A549 (cell line): Measurements from ENCODE around the gene BFSP2. TPM values are rescaled to one million over a fixed set of nuclear protein-coding genes. Genes with fewer than 3 reads are reported as not detected.

Source experiments
- ATAC-seq, 2 experiments: fragments of 200-7000 bp in 1 of 2; fragments of >200 bp in 1 of 2; cut with Nextera tagmentation in 1 of 2; cut with Tn5 transposase in 1 of 2; 3 replicates each; pipeline versions ENCODE4 v1.8.0 to v1.9.1; 2018 to 2020; ENCODE audit warnings: mild to moderate bottlenecking in 1 of 2, moderate library complexity in 1 of 2
- CTCF ChIA-PET: fragments of 300-600 bp; sonication (Branson Sonifier 250); formaldehyde crosslinking; extraction: SDS; loops from one replicate; lab custom pipeline; 2021; ENCODE audit warnings: antibody characterized with exemption, inconsistent platforms; lab: Yijun Ruan, JAX
- POLR2A ChIA-PET: fragments of 350-600 bp; formaldehyde crosslinking; extraction: SDS; loops from one replicate; lab custom pipeline; 2021; ENCODE audit warnings: antibody characterized with exemption, inconsistent platforms; lab: Yijun Ruan, JAX
- DNase-seq, 2 experiments: peaks; one replicate each; pipeline versions ENCODE4 v3.0.0 to v3.0.0-alpha.2; 2011 to 2016; ENCODE audit warnings: low read depth in 1 of 2, low spot score in 1 of 2
- FAIRE-seq: peaks from 2 replicates; lab custom pipeline; 2011; peaks lifted over from hg19 to GRCh38; lab: Jason Lieb, UNC
- H3K27ac ChIP-seq, 2 experiments: fragments of >200 bp; sonication (Bioruptor Twin); formaldehyde crosslinking; 3 replicates each; pipeline ENCODE4 v1.5.1; 2016 to 2017
- H3K4me1 ChIP-seq: fragments of >200 bp; sonication (Bioruptor Twin); formaldehyde crosslinking; 3 replicates; pipeline ENCODE4 v1.6.1; 2016
- H3K4me2 ChIP-seq: fragments of >200 bp; sonication (Bioruptor Twin); formaldehyde crosslinking; 3 replicates; pipeline ENCODE4 v1.6.1; 2016
- H3K4me3 ChIP-seq: fragments of >200 bp; sonication (Bioruptor Twin); formaldehyde crosslinking; 3 replicates; pipeline ENCODE4 v1.5.1; 2016
- H3K9me3 ChIP-seq: fragments of >200 bp; sonication (Bioruptor Twin); formaldehyde crosslinking; 3 replicates; pipeline ENCODE4 v1.6.1; 2016
- CBX2 ChIP-seq: fragments of 200-600 bp; sonication (generic); IDR thresholded peaks from 2 replicates; pipeline ENCODE4 v1.6.1; 2016; ENCODE audit warnings: low read depth, mild to moderate bottlenecking, borderline replicate concordance
- FOSB ChIP-seq: fragments of 250-450 bp; sonication (Bioruptor Pico); IDR thresholded peaks from 2 replicates; pipeline ENCODE4 v1.5.0; 2020; ENCODE audit warnings: mild to moderate bottlenecking, moderate library complexity
- FOXS1 ChIP-seq: fragments of 250-450 bp; sonication (Bioruptor Pico); IDR thresholded peaks from 2 replicates; pipeline ENCODE4 v1.5.0; 2020; ENCODE audit warnings: mild to moderate bottlenecking, moderate library complexity
- HDAC2 ChIP-seq: fragments of 200-600 bp; sonication (generic); IDR thresholded peaks from 2 replicates; pipeline ENCODE4 v1.6.1; 2016
- JUNB ChIP-seq: fragments of >200 bp; sonication (Bioruptor Twin); formaldehyde crosslinking; IDR thresholded peaks from 2 replicates; pipeline ENCODE4 v1.6.1; 2016
- KDM5A ChIP-seq: fragments of 200-600 bp; sonication (generic); IDR thresholded peaks from 2 replicates; pipeline ENCODE4 v1.6.1; 2016; ENCODE audit warnings: antibody characterized with exemption, mild to moderate bottlenecking
- MAFK ChIP-seq: fragments of 450-650 bp; IDR thresholded peaks from 2 replicates; pipeline ENCODE4 v1.6.1; 2014; ENCODE audit not compliant: partially characterized antibody
- MAZ ChIP-seq: fragments of 150-350 bp; IDR thresholded peaks from 2 replicates; pipeline ENCODE4 v1.6.1; 2014; ENCODE audit warnings: antibody characterized with exemption, low read depth, low read length, borderline replicate concordance
- PBX3 ChIP-seq: IDR thresholded peaks from 2 replicates; pipeline ENCODE4 v1.6.1; 2012
- PHF8 ChIP-seq: fragments of 200-600 bp; sonication (generic); IDR thresholded peaks from 2 replicates; pipeline ENCODE4 v1.6.1; 2016; ENCODE audit warnings: low read depth, mild to moderate bottlenecking, antibody characterized with exemption, moderate library complexity, borderline replicate concordance
- POLR2A ChIP-seq: IDR thresholded peaks from 2 replicates; pipeline ENCODE4 v1.6.1; 2012; ENCODE audit warnings: mild to moderate bottlenecking, low read length
- RAD21 ChIP-seq, 2 experiments: fragments of >200 bp in 1 of 2; sonication (Bioruptor Twin) in 1 of 2; formaldehyde crosslinking in 1 of 2; IDR thresholded peaks in 1 of 2; conservative IDR thresholded peaks in 1 of 2; 2 replicates in 1 of 2; 3 replicates in 1 of 2; pipeline ENCODE4 v1.6.1; 2012 to 2018; ENCODE audit warnings: inconsistent platforms in 1 of 2
- RARB ChIP-seq: fragments of 250-450 bp; sonication (Bioruptor Pico); IDR thresholded peaks from 2 replicates; pipeline ENCODE4 v1.8.0; 2021; ENCODE audit warnings: mild to moderate bottlenecking, moderate library complexity
- REST ChIP-seq: fragments of 200-600 bp; sonication (generic); IDR thresholded peaks from 2 replicates; pipeline ENCODE4 v1.6.1; 2016; ENCODE audit warnings: antibody characterized with exemption, mild to moderate bottlenecking, moderate library complexity
- TFCP2L1 ChIP-seq: fragments of 250-450 bp; sonication (Bioruptor Pico); IDR thresholded peaks from 2 replicates; pipeline ENCODE4 v1.5.0; 2021; ENCODE audit warnings: mild to moderate bottlenecking
- ZNF302 ChIP-seq: fragments of 250-450 bp; sonication (Bioruptor Pico); IDR thresholded peaks from 2 replicates; pipeline ENCODE4 v1.9.0; 2021; ENCODE audit warnings: inconsistent platforms, mild to moderate bottlenecking, moderate library complexity
- ZSCAN20 ChIP-seq: fragments of 250-450 bp; sonication (Bioruptor Pico); IDR thresholded peaks from 2 replicates; pipeline ENCODE4 v1.8.0; 2022; ENCODE audit warnings: mild to moderate bottlenecking, moderate library complexity
- WGBS: methylation state at CpG from one replicate; pipeline ENCODE4 v1.1.6; 2017; ENCODE audit errors: missing lambda C conversion rate; 5-methylcytosine and 5-hydroxymethylcytosine counted together
- polyA plus RNA-seq, 4 experiments: library from polyadenylated mRNA; depleted of rRNA in 3 of 4; stranded (reverse); fragments of >200 nt; fragmentation: RNase III in 1 of 4; extraction: RNeasy Plus Mini Kit Qiagen cat#74134 plus additional on column Dnase treatment in 1 of 4; gene quantifications; 2 replicates in 3 of 4; 3 replicates in 1 of 4; pipeline ENCODE4 v1.2.3, GENCODE V29; 2011 to 2017
- TF ChIP-seq, protein P1 (sequence below): fragments of 450-650 bp; IDR thresholded peaks from 2 replicates; pipeline ENCODE4 v1.6.1; 2014; ENCODE audit warnings: antibody characterized with exemption
- TF ChIP-seq, protein P2 (sequence below): fragments of >200 bp; sonication (Bioruptor Twin); formaldehyde crosslinking; IDR thresholded peaks from 3 replicates; pipeline ENCODE4 v1.6.1; 2016

Gene BFSP2
- polyA plus RNA-seq, 2 of the 4 experiments (the other 2 are of a cell fraction) = 0.18 TPM; not detected in 1

- Histone ChIP-seq H3K4me2 (no peak overlapping the region), H3K4me3 (no peak overlapping the region), H3K4me1 (no peaks in the 10 kb centered on the region), H3K27ac (no peak overlapping the region), H3K9me3 (no peaks in the 10 kb centered on the region)
- no peak for TF ChIP-seq TFCP2L1 (CRISPR knock-in tag)
- no peak for TF ChIP-seq POLR2A
- TF ChIP-seq RAD21 (conservative IDR thresholded peaks at IDR 0.05 in 1 of 2, IDR thresholded peaks at IDR 0.05 in 1 of 2) = no peak
- TF ChIP-seq ZSCAN20 (CRISPR knock-in tag) = no peak
- TF ChIP-seq MAZ = no peak
- TF ChIP-seq, protein P1, sequence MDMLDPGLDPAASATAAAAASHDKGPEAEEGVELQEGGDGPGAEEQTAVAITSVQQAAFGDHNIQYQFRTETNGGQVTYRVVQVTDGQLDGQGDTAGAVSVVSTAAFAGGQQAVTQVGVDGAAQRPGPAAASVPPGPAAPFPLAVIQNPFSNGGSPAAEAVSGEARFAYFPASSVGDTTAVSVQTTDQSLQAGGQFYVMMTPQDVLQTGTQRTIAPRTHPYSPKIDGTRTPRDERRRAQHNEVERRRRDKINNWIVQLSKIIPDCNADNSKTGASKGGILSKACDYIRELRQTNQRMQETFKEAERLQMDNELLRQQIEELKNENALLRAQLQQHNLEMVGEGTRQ = no peak
- TF ChIP-seq REST = no peak
- no peak for TF ChIP-seq FOXS1 (CRISPR knock-in tag)
- no peak for TF ChIP-seq PHF8
- no peak for TF ChIP-seq KDM5A
- ChIA-PET POLR2A (no interaction called here), CTCF (interaction anchor here (1.3 kb wide), 1 partner anchor 663 kb away, joined by 3 read pairs; no protein-coding TSS in a partner anchor)
- FAIRE-seq (no peak), ATAC-seq (no peak), DNase-seq (no peak)
- 38% methylated on average over 7 of the region's 7 CpGs for WGBS
Observed at GRCh38 chr3:133393691-133394474, 6.0 kb upstream of the BFSP2 start.

DNA sequence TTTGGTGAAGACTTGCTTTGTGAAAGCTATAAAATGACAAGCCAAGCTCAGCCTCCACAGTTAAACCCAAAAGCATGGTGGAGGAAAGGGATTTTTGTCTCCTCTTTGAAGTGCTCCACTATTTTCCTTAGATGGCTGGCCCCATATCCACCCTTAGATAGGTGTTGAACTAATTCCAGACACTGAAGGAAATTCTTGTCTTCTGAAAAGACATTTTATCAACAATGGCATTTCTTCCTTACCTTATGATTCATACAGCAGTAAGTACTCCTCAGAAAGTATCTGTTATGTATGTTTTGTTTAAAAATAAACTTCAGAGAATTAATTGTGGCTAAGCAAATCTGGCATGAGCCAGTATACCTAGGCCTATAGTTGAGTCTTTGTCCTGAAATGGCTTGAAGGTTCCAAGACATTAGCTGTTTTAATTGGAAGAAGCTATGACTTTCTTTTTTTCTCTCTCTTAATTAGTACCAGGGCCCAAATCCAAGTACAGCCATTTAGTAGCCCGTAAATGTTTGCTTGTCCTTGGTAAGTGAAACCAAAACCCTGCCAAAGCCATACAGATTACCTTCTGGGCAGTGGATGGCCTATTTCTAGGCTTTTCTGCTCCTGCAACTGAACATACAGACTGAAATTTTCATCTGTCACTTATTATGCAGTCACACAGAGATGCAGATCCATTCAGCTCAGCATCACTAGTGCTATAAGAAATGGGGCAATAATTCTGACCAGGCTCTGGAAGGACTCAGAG lies 5.1 kb upstream of the BFSP2 start:
- TF ChIP-seq FOSB (CRISPR knock-in tag) (no peak), ZSCAN20 (CRISPR knock-in tag) (no peak), RARB (CRISPR knock-in tag) (no peak), POLR2A (no peak), ZNF302 (CRISPR knock-in tag) (no peak), PBX3 (no peak), JUNB (no peak), CBX2 (no peak), HDAC2 (no peak), MAFK (no peak)
- TF ChIP-seq, protein P2, sequence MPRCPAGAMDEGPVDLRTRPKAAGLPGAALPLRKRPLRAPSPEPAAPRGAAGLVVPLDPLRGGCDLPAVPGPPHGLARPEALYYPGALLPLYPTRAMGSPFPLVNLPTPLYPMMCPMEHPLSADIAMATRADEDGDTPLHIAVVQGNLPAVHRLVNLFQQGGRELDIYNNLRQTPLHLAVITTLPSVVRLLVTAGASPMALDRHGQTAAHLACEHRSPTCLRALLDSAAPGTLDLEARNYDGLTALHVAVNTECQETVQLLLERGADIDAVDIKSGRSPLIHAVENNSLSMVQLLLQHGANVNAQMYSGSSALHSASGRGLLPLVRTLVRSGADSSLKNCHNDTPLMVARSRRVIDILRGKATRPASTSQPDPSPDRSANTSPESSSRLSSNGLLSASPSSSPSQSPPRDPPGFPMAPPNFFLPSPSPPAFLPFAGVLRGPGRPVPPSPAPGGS = no peak
- TF ChIP-seq, protein P1 = no peak
- ATAC-seq = no peak

More for the DNA sequence above, 5.1 kb upstream of the BFSP2 start:
- H3K4me2 ChIP-seq = no peak overlapping the region
- FAIRE-seq (no peak), DNase-seq (no peak)
- no peak overlapping the region for H3K27ac ChIP-seq
- no peak overlapping the region for H3K4me3 ChIP-seq
- 48% methylated on average over 1 of the region's 1 CpG for WGBS
- H3K9me3 ChIP-seq = no peaks in the 10 kb centered on the region
- CTCF ChIA-PET = no interaction called here
- POLR2A ChIA-PET = no interaction called here
- H3K4me1 ChIP-seq = no peaks in the 10 kb centered on the region
